ENCODE results near the gene RNPEPL1.
"Not testable (repeated sequence)": the region's sequence is repeated elsewhere in the genome, so short reads cannot be mapped to it uniquely, and the experiment has no call there.

RNPEPL1 gene

GRCh38 chr2:240556553-240557100, 11.7 kb upstream of the RNPEPL1 start:
- H3K4me3 Mint-ChIP-seq, result peak overlapping the region; percentile 57
- peaks cover 51% of the 10 kb centered on the region for H3K36me3 Mint-ChIP-seq (ENCODE audit: low read depth)
- H3K27ac Mint-ChIP-seq, result no peak overlapping the region
- H3K27me3 Mint-ChIP-seq (ENCODE audit: low read depth), result no peaks in the 10 kb centered on the region
- H3K4me1 Mint-ChIP-seq (ENCODE audit: low read depth), result peaks cover 33% of the 10 kb centered on the region
- DNase-seq (ENCODE audit: low spot score), result peak; percentile 60
- H3K9me3 Mint-ChIP-seq, result peaks cover 5% of the 10 kb centered on the region

- Mint-ChIP-seq H3K9me3 (peaks cover under 1% of the 10 kb centered on the region), H3K27me3 (ENCODE audit: low read depth) (no peaks in the 10 kb centered on the region), H3K36me3 (ENCODE audit: low read depth) (peaks cover 49% of the 10 kb centered on the region), H3K27ac (no peak overlapping the region), H3K4me1 (ENCODE audit: low read depth) (peaks cover 35% of the 10 kb centered on the region), H3K4me3 (peak overlapping the region; percentile 57)
- DNase-seq (ENCODE audit: low spot score), result no peak
Measured at GRCh38 chr2:240557101-240557751, 11.1 kb upstream of the RNPEPL1 start.

- Mint-ChIP-seq H3K27ac (peak within 1 kb of the TSS; percentile 57), H3K36me3 (ENCODE audit: low read depth) (peaks cover 50% of the 10 kb centered on the region), H3K4me1 (ENCODE audit: low read depth) (peaks cover 41% of the 10 kb centered on the region), H3K27me3 (ENCODE audit: low read depth) (no peaks in the 10 kb centered on the region), H3K4me3 (peak within 1 kb of the TSS; percentile 87), H3K9me3 (no peaks in the 10 kb centered on the region)
- peak; percentile 70 for DNase-seq (ENCODE audit: low spot score)
Measured at GRCh38 chr2:240557808-240558207, 10.5 kb upstream of the RNPEPL1 start, which contains the start of gene ANKMY1. TSS of gene ANKMY1 (minus strand) at chr2:240557988. CDS start at chr2:240557335, 653 bp downstream.

- H3K9me3 Mint-ChIP-seq, result no peaks in the 10 kb centered on the region
- no peak for DNase-seq (ENCODE audit: low spot score)
- H3K27ac Mint-ChIP-seq, result peak overlapping the region; percentile 57
- H3K27me3 Mint-ChIP-seq (ENCODE audit: low read depth), result no peaks in the 10 kb centered on the region
- peaks cover 45% of the 10 kb centered on the region for H3K4me1 Mint-ChIP-seq (ENCODE audit: low read depth)
- peaks cover 50% of the 10 kb centered on the region for H3K36me3 Mint-ChIP-seq (ENCODE audit: low read depth)
- peak overlapping the region; percentile 87 for H3K4me3 Mint-ChIP-seq
Measured at GRCh38 chr2:240558236-240558761, 10.0 kb upstream of the RNPEPL1 start.

GRCh38 chr2:240559286-240559685, 9.0 kb upstream of the RNPEPL1 start:
- no peak for DNase-seq (ENCODE audit: low spot score)
- no peaks in the 10 kb centered on the region for H3K27me3 Mint-ChIP-seq (ENCODE audit: low read depth)
- peak overlapping the region; percentile 68 for H3K27ac Mint-ChIP-seq
- H3K4me3 Mint-ChIP-seq, result peak overlapping the region; percentile 87
- peaks cover 55% of the 10 kb centered on the region for H3K4me1 Mint-ChIP-seq (ENCODE audit: low read depth)
- H3K9me3 Mint-ChIP-seq, result no peaks in the 10 kb centered on the region
- peaks cover 59% of the 10 kb centered on the region for H3K36me3 Mint-ChIP-seq (ENCODE audit: low read depth)

GRCh38 chr2:240560084-240560479, 8.2 kb upstream of the RNPEPL1 start, which contains the start of gene DUSP28:
TSS of gene DUSP28 (plus strand) at chr2:240560357. CDS start at chr2:240560685, 328 bp downstream.
- Mint-ChIP-seq H3K36me3 (ENCODE audit: low read depth) (peaks cover 62% of the 10 kb centered on the region), H3K27me3 (ENCODE audit: low read depth) (no peaks in the 10 kb centered on the region), H3K27ac (peak within 1 kb of the TSS; percentile 90), H3K4me1 (ENCODE audit: low read depth) (peaks cover 63% of the 10 kb centered on the region), H3K9me3 (no peaks in the 10 kb centered on the region), H3K4me3 (peak within 1 kb of the TSS; percentile 96)
- DNase-seq (ENCODE audit: low spot score), result peak; percentile 94

- H3K36me3 Mint-ChIP-seq (ENCODE audit: low read depth), result peaks cover 67% of the 10 kb centered on the region
Measured at GRCh38 chr2:240560480-240561324, 7.6 kb upstream of the RNPEPL1 start.

GRCh38 chr2:240561325-240561971, 6.8 kb upstream of the RNPEPL1 start:
- H3K36me3 Mint-ChIP-seq (ENCODE audit: low read depth), result peaks cover 66% of the 10 kb centered on the region
- DNase-seq (ENCODE audit: low spot score), result peak; percentile 17
- H3K4me3 Mint-ChIP-seq, result peak overlapping the region; percentile 96
- peak overlapping the region; percentile 90 for H3K27ac Mint-ChIP-seq
- H3K9me3 Mint-ChIP-seq, result no peaks in the 10 kb centered on the region
- peaks cover 63% of the 10 kb centered on the region for H3K4me1 Mint-ChIP-seq (ENCODE audit: low read depth)
- no peaks in the 10 kb centered on the region for H3K27me3 Mint-ChIP-seq (ENCODE audit: low read depth)

More at GRCh38 chr2:240560480-240561324, 7.6 kb upstream of the RNPEPL1 start:
- Mint-ChIP-seq H3K4me3 (peak overlapping the region; percentile 96), H3K9me3 (no peaks in the 10 kb centered on the region), H3K27me3 (ENCODE audit: low read depth) (no peaks in the 10 kb centered on the region), H3K27ac (peak overlapping the region; percentile 90), H3K4me1 (ENCODE audit: low read depth) (peaks cover 65% of the 10 kb centered on the region)
- peak; percentile 97 for DNase-seq (ENCODE audit: low spot score)

- H3K27ac Mint-ChIP-seq; H3K9me3 Mint-ChIP-seq; H3K27me3 Mint-ChIP-seq (ENCODE audit: low read depth); DNase-seq (ENCODE audit: low spot score): not testable (repeated sequence)
- Mint-ChIP-seq H3K36me3 (ENCODE audit: low read depth) (peaks cover 64% of the 10 kb centered on the region), H3K4me3 (peak overlapping the region; percentile 96), H3K4me1 (ENCODE audit: low read depth) (peaks cover 64% of the 10 kb centered on the region)
Measured at GRCh38 chr2:240563231-240563630, 5.1 kb upstream of the RNPEPL1 start.

- peaks cover 56% of the 10 kb centered on the region for H3K4me1 Mint-ChIP-seq (ENCODE audit: low read depth)
- H3K27me3 Mint-ChIP-seq (ENCODE audit: low read depth), result no peaks in the 10 kb centered on the region
- peak overlapping the region; percentile 97 for H3K27ac Mint-ChIP-seq
- no peaks in the 10 kb centered on the region for H3K9me3 Mint-ChIP-seq
- H3K4me3 Mint-ChIP-seq, result peak overlapping the region; percentile 96
- H3K36me3 Mint-ChIP-seq (ENCODE audit: low read depth), result peaks cover 56% of the 10 kb centered on the region
- peak; percentile 3 for DNase-seq (ENCODE audit: low spot score)
Measured at GRCh38 chr2:240563951-240564560, 4.2 kb upstream of the RNPEPL1 start.

- no peaks in the 10 kb centered on the region for H3K9me3 Mint-ChIP-seq
- H3K4me3 Mint-ChIP-seq, result peak overlapping the region; percentile 96
- H3K4me1 Mint-ChIP-seq (ENCODE audit: low read depth), result peaks cover 55% of the 10 kb centered on the region
- no peaks in the 10 kb centered on the region for H3K27me3 Mint-ChIP-seq (ENCODE audit: low read depth)
- peaks cover 56% of the 10 kb centered on the region for H3K36me3 Mint-ChIP-seq (ENCODE audit: low read depth)
- DNase-seq (ENCODE audit: low spot score), result peak; percentile 40
- peak overlapping the region; percentile 97 for H3K27ac Mint-ChIP-seq
Measured at GRCh38 chr2:240564561-240565332, 3.5 kb upstream of the RNPEPL1 start.

GRCh38 chr2:240565333-240566202, 2.7 kb upstream of the RNPEPL1 start:
- Mint-ChIP-seq H3K27me3 (ENCODE audit: low read depth) (no peaks in the 10 kb centered on the region), H3K27ac (peak overlapping the region; percentile 97), H3K9me3 (no peaks in the 10 kb centered on the region), H3K4me1 (ENCODE audit: low read depth) (peaks cover 52% of the 10 kb centered on the region), H3K4me3 (peak overlapping the region; percentile 96), H3K36me3 (ENCODE audit: low read depth) (peaks cover 53% of the 10 kb centered on the region)
- DNase-seq (ENCODE audit: low spot score), result peak; percentile 94
